Mucosa of descending colon (tissue), 3 donors: ENCODE measurements around the gene HLCS. TPM values are rescaled to one million over a fixed set of nuclear protein-coding genes. Genes with fewer than 3 reads are reported as not detected.

Experiments used
- ATAC-seq: fragments of 200-7000 bp; cut with Tn5 transposase; one replicate; pipeline ENCODE4 v1.9.1; 2020; ENCODE audit warnings: mild to moderate bottlenecking, moderate library complexity
- DNase-seq, 3 donors: peaks; one replicate each; pipeline ENCODE4 v3.0.0-alpha.2; 2020
- H3K36me3 ChIP-seq: fragments of 200-600 bp; one replicate; pipeline ENCODE4 v1.8.0; 2021; ENCODE audit warnings: low read depth, mild to moderate bottlenecking
- H3K4me1 ChIP-seq: fragments of 200-600 bp; one replicate; pipeline ENCODE4 v1.8.0; 2021; ENCODE audit warnings: low read depth, mild to moderate bottlenecking
- H3K4me3 ChIP-seq: fragments of 200-600 bp; one replicate; pipeline ENCODE4 v1.8.0; 2021; ENCODE audit warnings: mild to moderate bottlenecking
- H3K9me3 ChIP-seq: fragments of 200-600 bp; one replicate; pipeline ENCODE4 v1.8.0; 2021; ENCODE audit warnings: mild to moderate bottlenecking
- CTCF ChIP-seq: fragments of 200-600 bp; IDR thresholded peaks from one replicate; pipeline ENCODE4 v1.8.0; 2022; ENCODE audit warnings: antibody characterized with exemption, mild to moderate bottlenecking
- intact Hi-C, 2 donors: fragments of 100-400 bp; cut with DNase I in 1 of 2; cut with micrococcal nuclease in 1 of 2; formaldehyde crosslinking; loops; one replicate each; pipeline versions ENCODE4 v1.11.0 to v1.11.1; 2022; cut with DNase I, micrococcal nuclease
- total RNA-seq, 3 donors: library from RNA; stranded (reverse); fragmentation: NEBNext Ultra II Directional in 2 of 3; extraction: Animal tissue kit (Norgen Biotek cat#: 25700) in 2 of 3; gene quantifications; one replicate each; pipeline versions ENCODE4 v1.2.1 to v1.2.4, GENCODE V29; 2021 to 2023
- donor health status: DM: no; HTN: no; CAD: no; lungs with moderate emphysema.
- donor health status: DM: no; HTN: no; CAD: no.
- donor health status: DM: no; HTN: yes; CAD: no.

The HLCS gene
- total RNA-seq, 3 donors from 2014 or later, result 13.3 to 16.7 (median 14.9) TPM

GRCh38 chr21:36910581-36911307, 55.7 kb downstream of the HLCS start:
- ATAC-seq, result no peak

GRCh38 chr21:36909901-36910561, 56.4 kb downstream of the HLCS start:
- no peaks in the 10 kb centered on the region for H3K36me3 ChIP-seq
- intact Hi-C loops, result no loop called here
- DNase-seq (peak in 1 of 3 donors; percentile 26), ATAC-seq (peak; percentile 94)
- peaks cover 6% of the 10 kb centered on the region for H3K4me1 ChIP-seq
- no peak overlapping the region for H3K4me3 ChIP-seq
- TF ChIP-seq CTCF, result no peak
- no peaks in the 10 kb centered on the region for H3K9me3 ChIP-seq

More at GRCh38 chr21:36910581-36911307, 55.7 kb downstream of the HLCS start:
- Histone ChIP-seq H3K4me1 (peaks cover 6% of the 10 kb centered on the region), H3K36me3 (no peaks in the 10 kb centered on the region), H3K9me3 (no peaks in the 10 kb centered on the region), H3K4me3 (no peak overlapping the region)
- TF ChIP-seq CTCF, result no peak
- intact Hi-C loops, result no loop called here
- no peak for DNase-seq

- Histone ChIP-seq H3K36me3 (no peaks in the 10 kb centered on the region), H3K9me3 (no peaks in the 10 kb centered on the region), H3K4me1 (peaks cover 6% of the 10 kb centered on the region), H3K4me3 (no peak overlapping the region)
- intact Hi-C loops, result no loop called here
- ATAC-seq (peak; percentile 68), DNase-seq (no peak)
- TF ChIP-seq CTCF, result no peak
Measured at GRCh38 chr21:36909423-36909822, 57.0 kb downstream of the HLCS start.

GRCh38 chr21:36908260-36908908, 58.1 kb downstream of the HLCS start:
- Histone ChIP-seq H3K9me3 (no peaks in the 10 kb centered on the region), H3K36me3 (no peaks in the 10 kb centered on the region), H3K4me3 (no peak overlapping the region), H3K4me1 (peaks cover 6% of the 10 kb centered on the region)
- ATAC-seq (no peak), DNase-seq (no peak)
- TF ChIP-seq CTCF, result no peak
- intact Hi-C loops, result no loop called here

- H3K4me3 ChIP-seq, result no peak overlapping the region
- DNase-seq (no peak), ATAC-seq (no peak)
- H3K4me1 ChIP-seq, result no peaks in the 10 kb centered on the region
- no peak for TF ChIP-seq CTCF
- no peaks in the 10 kb centered on the region for H3K36me3 ChIP-seq
- no peaks in the 10 kb centered on the region for H3K9me3 ChIP-seq
- intact Hi-C loops, result no loop called here
Measured at GRCh38 chr21:36904093-36904666, 62.3 kb downstream of the HLCS start.
